Liver (tissue), 3 donors: ENCODE results near the gene EEA1.

Experiments
- CTCF ChIP-seq: fragments of 150-350 bp; IDR thresholded peaks from 2 replicates; pipeline ENCODE4 v1.5.1; 2017; ENCODE audit warnings: improper control_type of control experiment, low read depth, low read length; ENCODE audit not compliant: missing input control
- EGR1 ChIP-seq, 2 donors: IDR thresholded peaks; 2 replicates each; pipeline ENCODE4 v1.6.1; 2016 to 2018; ENCODE audit warnings: antibody characterized with exemption in 2 of 2, low read depth in 2 of 2
- HNF4A ChIP-seq, 2 donors: conservative IDR thresholded peaks; 2 replicates each; pipeline ENCODE4 v1.6.1; 2016; ENCODE audit warnings: antibody characterized with exemption in 2 of 2, mild to moderate bottlenecking in 2 of 2
- RAD21 ChIP-seq, 2 donors: IDR thresholded peaks; 2 replicates each; pipeline ENCODE4 v1.6.1; 2016; ENCODE audit warnings: antibody characterized with exemption in 2 of 2, mild to moderate bottlenecking in 2 of 2
- REST ChIP-seq: IDR thresholded peaks from 2 replicates; pipeline ENCODE4 v1.6.1; 2016; ENCODE audit warnings: antibody characterized with exemption, mild to moderate bottlenecking
- RXRA ChIP-seq, 2 donors: IDR thresholded peaks; 2 replicates each; pipeline ENCODE4 v1.6.1; 2017 to 2018; ENCODE audit warnings: antibody characterized with exemption in 2 of 2, mild to moderate bottlenecking in 1 of 2
- SP1 ChIP-seq: IDR thresholded peaks from 2 replicates; pipeline ENCODE4 v1.6.1; 2018; ENCODE audit warnings: antibody characterized with exemption, mild to moderate bottlenecking
- TAF1 ChIP-seq: conservative IDR thresholded peaks from 2 replicates; pipeline ENCODE4 v1.6.1; 2016; ENCODE audit warnings: antibody characterized with exemption, mild to moderate bottlenecking
- TF ChIP-seq, protein P1 (sequence below): IDR thresholded peaks from 2 replicates; pipeline ENCODE4 v1.6.1; 2016; ENCODE audit warnings: antibody characterized with exemption
- TF ChIP-seq, protein P2 (sequence below): IDR thresholded peaks from 2 replicates; pipeline ENCODE4 v1.6.1; 2016; ENCODE audit warnings: antibody characterized with exemption
- TF ChIP-seq, protein P3 (sequence below): IDR thresholded peaks from 2 replicates; pipeline ENCODE4 v1.6.1; 2016; ENCODE audit warnings: antibody characterized with exemption
- donor health status: healthy.
- donor health status: healthy.

- TF ChIP-seq SP1 (peak; percentile 24), CTCF (no peak), RXRA (IDR thresholded peaks at IDR 0.05) (peak; percentile 14 to 48), RAD21 (IDR thresholded peaks at IDR 0.05) (no peak), EGR1 (IDR thresholded peaks at IDR 0.05; ENCODE audit: low read depth in 2 of 2) (no peak), REST (no peak), HNF4A (conservative IDR thresholded peaks at IDR 0.05) (no peak), TAF1 (no peak)
- TF ChIP-seq, protein P1, sequence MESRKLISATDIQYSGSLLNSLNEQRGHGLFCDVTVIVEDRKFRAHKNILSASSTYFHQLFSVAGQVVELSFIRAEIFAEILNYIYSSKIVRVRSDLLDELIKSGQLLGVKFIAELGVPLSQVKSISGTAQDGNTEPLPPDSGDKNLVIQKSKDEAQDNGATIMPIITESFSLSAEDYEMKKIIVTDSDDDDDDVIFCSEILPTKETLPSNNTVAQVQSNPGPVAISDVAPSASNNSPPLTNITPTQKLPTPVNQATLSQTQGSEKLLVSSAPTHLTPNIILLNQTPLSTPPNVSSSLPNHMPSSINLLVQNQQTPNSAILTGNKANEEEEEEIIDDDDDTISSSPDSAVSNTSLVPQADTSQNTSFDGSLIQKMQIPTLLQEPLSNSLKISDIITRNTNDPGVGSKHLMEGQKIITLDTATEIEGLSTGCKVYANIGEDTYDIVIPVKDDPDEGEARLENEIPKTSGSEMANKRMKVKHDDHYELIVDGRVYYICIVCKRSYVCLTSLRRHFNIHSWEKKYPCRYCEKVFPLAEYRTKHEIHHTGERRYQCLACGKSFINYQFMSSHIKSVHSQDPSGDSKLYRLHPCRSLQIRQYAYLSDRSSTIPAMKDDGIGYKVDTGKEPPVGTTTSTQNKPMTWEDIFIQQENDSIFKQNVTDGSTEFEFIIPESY = no peak
- TF ChIP-seq, protein P2, sequence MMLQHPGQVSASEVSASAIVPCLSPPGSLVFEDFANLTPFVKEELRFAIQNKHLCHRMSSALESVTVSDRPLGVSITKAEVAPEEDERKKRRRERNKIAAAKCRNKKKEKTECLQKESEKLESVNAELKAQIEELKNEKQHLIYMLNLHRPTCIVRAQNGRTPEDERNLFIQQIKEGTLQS = no peak
- TF ChIP-seq, protein P3, sequence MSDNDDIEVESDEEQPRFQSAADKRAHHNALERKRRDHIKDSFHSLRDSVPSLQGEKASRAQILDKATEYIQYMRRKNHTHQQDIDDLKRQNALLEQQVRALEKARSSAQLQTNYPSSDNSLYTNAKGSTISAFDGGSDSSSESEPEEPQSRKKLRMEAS = peak; percentile 13
Observed at GRCh38 chr12:92753976-92754885, 174.9 kb downstream of the EEA1 start.
